Loucy (cell line): ENCODE data around the gene ZNF148.

Experiments used
- CTCF ChIP-seq: fragments of 200-600 bp; sonication (generic); conservative IDR thresholded peaks from 2 replicates; pipeline ENCODE4 v1.5.1; 2014; ENCODE audit warnings: mild to moderate bottlenecking, antibody characterized with exemption, low read length
- EZH2phosphoT487 ChIP-seq: fragments of 200-600 bp; IDR thresholded peaks from 2 replicates; pipeline ENCODE4 v1.6.1; 2018; ENCODE audit warnings: antibody characterized with exemption, mild to moderate bottlenecking, moderate library complexity, borderline replicate concordance

DNA sequence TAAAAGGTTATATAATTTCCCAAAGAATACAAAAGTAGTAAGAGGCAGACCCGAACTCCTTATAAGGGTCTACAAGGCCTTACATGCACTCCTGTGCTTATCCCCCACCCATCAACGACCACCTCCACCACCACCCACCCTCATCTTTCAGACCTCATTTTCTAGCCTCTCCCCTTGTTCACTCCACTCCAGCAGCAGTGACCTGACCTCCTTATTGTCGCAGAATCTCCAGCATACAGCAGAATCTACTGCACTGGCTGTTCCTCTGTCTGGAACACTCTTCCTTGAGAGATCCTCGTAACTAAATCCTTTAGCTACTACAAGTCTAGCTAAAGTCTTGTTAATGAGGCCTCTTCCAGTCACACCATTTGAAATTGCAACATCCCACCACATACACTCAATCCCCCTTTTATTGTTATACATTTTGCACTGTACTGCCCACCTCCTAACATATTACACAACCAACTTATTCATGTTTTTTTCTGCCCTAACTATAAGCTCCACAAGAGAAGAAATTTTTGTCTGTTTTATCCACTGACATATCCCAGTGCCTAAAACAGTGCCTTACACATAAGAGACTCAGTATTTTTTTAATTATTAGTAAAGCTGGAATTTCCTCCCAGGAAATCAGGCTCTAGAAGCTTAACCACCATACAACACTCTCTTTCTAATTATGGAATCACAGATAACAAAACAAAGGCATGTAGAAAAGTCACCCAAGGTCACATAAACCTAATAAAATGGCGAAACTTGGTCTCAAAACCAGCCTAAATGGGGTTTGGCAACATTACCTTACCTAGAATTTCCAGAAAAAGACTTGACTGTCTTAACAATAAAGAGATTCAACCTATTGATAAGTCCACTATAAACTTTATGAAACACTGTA is 40.2 kb downstream of the ZNF148 start:
- TF ChIP-seq CTCF (no peak), EZH2phosphoT487 (no peak)
